Measurements from ENCODE around the gene TMCC2.

TMCC2 gene

DNA sequence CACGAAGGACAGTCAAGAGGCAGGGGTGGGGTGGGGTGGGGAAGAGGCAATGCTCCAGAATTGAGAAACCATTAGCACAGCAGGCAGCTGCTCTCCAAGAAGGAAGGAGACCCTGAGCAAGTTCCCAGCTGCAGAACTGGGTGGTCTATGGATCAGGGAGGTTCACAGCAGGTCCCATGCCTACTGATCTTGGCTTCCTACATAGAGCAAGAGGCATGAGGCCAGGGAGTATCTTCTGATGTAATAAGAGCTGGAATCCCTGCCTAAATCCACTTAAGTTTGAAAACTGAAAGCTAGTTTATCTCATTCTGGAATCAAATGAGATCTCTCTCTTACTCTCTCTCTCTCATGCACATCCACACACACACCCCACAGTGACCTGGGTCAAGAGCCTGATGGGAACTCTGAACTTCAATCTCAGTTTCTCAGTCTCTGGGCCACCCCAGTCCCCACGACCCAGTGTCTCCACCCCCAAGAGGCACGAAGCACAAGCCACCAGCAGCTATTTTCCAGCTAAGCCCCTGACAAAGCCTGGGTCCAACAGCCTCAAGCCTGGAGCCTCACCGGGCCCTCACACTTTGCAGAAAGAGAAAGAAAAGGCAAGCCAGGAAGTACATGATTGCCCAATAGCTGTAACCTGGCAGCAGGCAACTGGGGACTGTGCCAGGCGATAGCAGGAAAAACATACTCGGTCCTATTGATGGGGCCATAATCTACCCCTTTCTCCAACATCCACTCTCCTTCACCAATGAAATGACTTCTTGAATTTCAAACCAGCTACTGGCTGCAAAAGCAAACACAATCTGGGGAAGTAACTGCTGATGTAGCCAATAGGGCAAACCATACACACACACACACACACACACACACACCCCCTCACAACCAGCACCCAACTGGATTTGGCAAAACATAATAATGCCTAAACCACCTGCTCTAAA lies 91.6 kb downstream of the TMCC2 start:
- ATAC-seq: peak; percentile 1; the same call in 2 of the 3 replicates
- TF ChIP-seq SNAI2 (CRISPR knock-in tag; IDR thresholded peaks at IDR 0.05): no peak
- TF ChIP-seq ZFP3 (CRISPR knock-in tag; IDR thresholded peaks at IDR 0.05): no peak
- no peak for TF ChIP-seq POU6F1 (CRISPR knock-in tag; IDR thresholded peaks at IDR 0.05; ENCODE audit: borderline replicate concordance, low read depth)
- TF ChIP-seq CSRNP3 (CRISPR knock-in tag; IDR thresholded peaks at IDR 0.05): no peak
- TF ChIP-seq TSHZ2 (CRISPR knock-in tag; IDR thresholded peaks at IDR 0.05): no peak
- no peak for TF ChIP-seq ZFP30 (CRISPR knock-in tag; IDR thresholded peaks at IDR 0.05)
- no peak for TF ChIP-seq TOX (CRISPR knock-in tag; IDR thresholded peaks at IDR 0.05; ENCODE audit: borderline replicate concordance)
- no peak for TF ChIP-seq GLIS3 (CRISPR knock-in tag; IDR thresholded peaks at IDR 0.05)
- no peak for TF ChIP-seq ZC3H10 (CRISPR knock-in tag; IDR thresholded peaks at IDR 0.05)
- TF ChIP-seq RARB (CRISPR knock-in tag; IDR thresholded peaks at IDR 0.05): no peak
- no peak for TF ChIP-seq ESRRG (CRISPR knock-in tag; IDR thresholded peaks at IDR 0.05)
- TF ChIP-seq ISL1 (CRISPR knock-in tag; IDR thresholded peaks at IDR 0.05): no peak

GRCh38 chr1:205321162-205321958 lies 93.6 kb downstream of the TMCC2 start, which contains the start of gene NUAK2:
NUAK2 (minus strand) TSS chr1:205321745; CDS start chr1:205321628, 117 bp downstream.
- peak; percentile 92 for ATAC-seq
- TF ChIP-seq BACH2 (CRISPR knock-in tag; IDR thresholded peaks at IDR 0.05; ENCODE audit: borderline replicate concordance) (no peak), TOX (CRISPR knock-in tag; IDR thresholded peaks at IDR 0.05; ENCODE audit: borderline replicate concordance) (no peak), ZFP30 (CRISPR knock-in tag; IDR thresholded peaks at IDR 0.05) (no peak), ZFP3 (CRISPR knock-in tag; IDR thresholded peaks at IDR 0.05) (no peak), CSDC2 (CRISPR knock-in tag; IDR thresholded peaks at IDR 0.05) (no peak), TCF4 (CRISPR knock-in tag; IDR thresholded peaks at IDR 0.05; ENCODE audit: borderline replicate concordance) (no peak), TSHZ2 (CRISPR knock-in tag; IDR thresholded peaks at IDR 0.05) (no peak), PPARA (CRISPR knock-in tag; IDR thresholded peaks at IDR 0.05; ENCODE audit: borderline replicate concordance) (no peak), ZC3H10 (CRISPR knock-in tag; IDR thresholded peaks at IDR 0.05) (no peak), ZNF70 (CRISPR knock-in tag; IDR thresholded peaks at IDR 0.05) (no peak), RARB (CRISPR knock-in tag; IDR thresholded peaks at IDR 0.05) (no peak), CSRNP3 (CRISPR knock-in tag; IDR thresholded peaks at IDR 0.05) (no peak), ESRRG (CRISPR knock-in tag; IDR thresholded peaks at IDR 0.05) (no peak)
